Kidney (tissue), 14 donors: ENCODE results near the gene CLCN7. TPM values are rescaled to one million over a fixed set of nuclear protein-coding genes. Genes with fewer than 3 reads are reported as not detected.

Experiments used
- DNase-seq, 5 donors: peaks; one replicate each; pipeline ENCODE4 v3.0.0-alpha.2; 2013 to 2020
- FAIRE-seq: peaks from 2 replicates; lab custom pipeline; 2012; peaks lifted over from hg19 to GRCh38; lab: Jason Lieb, UNC
- H3K27ac ChIP-seq, 2 donors: one replicate each; pipeline ENCODE4 v1.7.0; 2013; ENCODE audit warnings: low read depth in 2 of 2, low read length in 2 of 2, inconsistent platforms in 1 of 2
- H3K27me3 ChIP-seq: one replicate; pipeline ENCODE4 v1.7.1; 2013; ENCODE audit warnings: low read length, inconsistent platforms; ENCODE audit not compliant: control insufficient read depth, insufficient read depth
- H3K36me3 ChIP-seq, 3 donors: one replicate each; pipeline versions ENCODE4 v1.7.0 to v1.7.1; 2013; ENCODE audit warnings: low read length in 3 of 3, control low read depth in 1 of 3, inconsistent platforms in 1 of 3; ENCODE audit not compliant: insufficient read depth in 3 of 3, control insufficient read depth in 2 of 3
- H3K4me1 ChIP-seq, 3 donors: one replicate each; pipeline versions ENCODE4 v1.7.0 to v1.7.1; 2013; ENCODE audit warnings: low read length in 3 of 3, inconsistent platforms in 1 of 3, low read depth in 1 of 3; ENCODE audit not compliant: control insufficient read depth in 2 of 3, insufficient read depth in 2 of 3
- H3K4me3 ChIP-seq, 3 donors: one replicate each; pipeline versions ENCODE4 v1.7.0 to v1.8.1; 2013; ENCODE audit warnings: low read length in 3 of 3, control low read depth in 1 of 3, inconsistent platforms in 1 of 3
- H3K9ac ChIP-seq, 3 donors: one replicate each; pipeline versions ENCODE4 v1.7.0 to v1.7.1; 2013; ENCODE audit warnings: low read length in 3 of 3, control low read depth in 1 of 3, inconsistent platforms in 1 of 3
- H3K9me3 ChIP-seq, 3 donors: one replicate each; pipeline versions ENCODE4 v1.7.0 to v1.7.1; 2013; ENCODE audit warnings: low read length in 3 of 3, control low read depth in 1 of 3, inconsistent platforms in 1 of 3; ENCODE audit not compliant: control insufficient read depth in 2 of 3, insufficient read depth in 1 of 3
- intact Hi-C: fragments of 100-400 bp; cut with DNase I; formaldehyde crosslinking; loops from one replicate; pipeline ENCODE4 v1.11.1; 2022
- polyA plus RNA-seq: library from polyadenylated mRNA; stranded (reverse); fragments of 350-450 nt; fragmentation: Illumina TruSeq; extraction: RNeasy Lipid Tissue Mini Kit (QIAGEN cat#74804); gene quantifications from one replicate; pipeline ENCODE4 v1.2.3, GENCODE V29; 2014; ENCODE audit warnings: low read depth, low replicate concordance; ENCODE audit not compliant: insufficient read depth
- total RNA-seq: library from RNA; stranded (reverse); fragmentation: NEBNext Ultra II Directional; extraction: Animal tissue kit (Norgen Biotek cat#: 25700); gene quantifications from one replicate; pipeline ENCODE4 v1.2.1, GENCODE V29; 2021
- TF ChIP-seq, protein P1 (sequence below): IDR thresholded peaks from 3 replicates; pipeline ENCODE4 v1.5.1; 2012; ENCODE audit warnings: mild to moderate bottlenecking, moderate library complexity, borderline replicate concordance; ENCODE audit not compliant: insufficient read depth; ENCODE audit errors: extremely low read depth
- donor health status: control.
- donor health status: control.
- donor health status: control.
- donor health status: control.
- donor health status: control.
- donor health status: DM: yes; HTN: yes; CAD: no.
- donor health status: Normal renal cell carcinoma (clear cell type).

CLCN7 gene
- total and polyA plus RNA-seq, 2 donors from 2014 or later = 38.9 to 92.5 TPM

DNA sequence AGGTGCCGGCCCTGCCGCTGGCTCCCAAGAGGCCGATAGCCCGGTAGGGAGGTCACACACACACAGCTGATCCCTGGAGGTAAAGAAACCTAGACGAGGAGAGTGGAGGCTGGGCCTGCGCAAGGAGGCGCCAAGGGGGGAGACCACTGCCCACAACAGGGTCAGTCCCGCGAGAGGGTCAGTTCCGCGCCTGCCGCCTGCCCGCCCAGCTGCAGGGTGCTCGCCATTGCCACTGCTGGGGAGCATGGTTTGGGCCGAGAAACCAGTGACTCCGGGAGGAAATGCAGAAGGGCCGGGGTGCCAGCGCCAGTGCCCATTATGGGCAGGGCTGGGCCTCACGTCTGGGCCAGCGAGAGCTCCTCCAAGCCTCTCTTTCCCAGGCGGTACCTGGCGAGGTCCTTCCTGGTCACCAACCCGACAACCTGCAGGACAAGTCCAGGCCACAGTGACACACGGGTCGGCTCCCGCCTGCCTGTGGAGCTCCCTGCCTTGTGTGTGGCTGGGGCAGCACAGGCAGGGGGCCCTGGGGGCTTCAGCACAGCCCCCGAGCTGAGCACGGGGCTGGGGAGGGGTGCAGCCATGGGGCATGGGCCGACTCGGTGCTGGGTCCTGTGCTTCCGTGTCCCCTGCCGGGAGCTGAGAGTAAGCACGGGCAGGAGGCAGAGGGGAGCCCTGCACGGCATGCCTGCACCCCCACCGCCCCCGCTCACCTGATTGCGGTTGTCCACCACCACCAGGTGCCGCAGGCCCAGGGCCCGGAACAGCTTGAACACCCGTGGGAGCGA, 28.3 kb downstream of the CLCN7 start:
- no peaks in the 10 kb centered on the region for H3K9me3 ChIP-seq
- no peaks in the 10 kb centered on the region for H3K4me1 ChIP-seq
- H3K4me3 ChIP-seq = no peak overlapping the region
- intact Hi-C loops = no loop called here
- FAIRE-seq (no peak), DNase-seq (no peak)
- no peaks in the 10 kb centered on the region for H3K27me3 ChIP-seq
- no peak overlapping the region for H3K9ac ChIP-seq
- TF ChIP-seq, protein P1, sequence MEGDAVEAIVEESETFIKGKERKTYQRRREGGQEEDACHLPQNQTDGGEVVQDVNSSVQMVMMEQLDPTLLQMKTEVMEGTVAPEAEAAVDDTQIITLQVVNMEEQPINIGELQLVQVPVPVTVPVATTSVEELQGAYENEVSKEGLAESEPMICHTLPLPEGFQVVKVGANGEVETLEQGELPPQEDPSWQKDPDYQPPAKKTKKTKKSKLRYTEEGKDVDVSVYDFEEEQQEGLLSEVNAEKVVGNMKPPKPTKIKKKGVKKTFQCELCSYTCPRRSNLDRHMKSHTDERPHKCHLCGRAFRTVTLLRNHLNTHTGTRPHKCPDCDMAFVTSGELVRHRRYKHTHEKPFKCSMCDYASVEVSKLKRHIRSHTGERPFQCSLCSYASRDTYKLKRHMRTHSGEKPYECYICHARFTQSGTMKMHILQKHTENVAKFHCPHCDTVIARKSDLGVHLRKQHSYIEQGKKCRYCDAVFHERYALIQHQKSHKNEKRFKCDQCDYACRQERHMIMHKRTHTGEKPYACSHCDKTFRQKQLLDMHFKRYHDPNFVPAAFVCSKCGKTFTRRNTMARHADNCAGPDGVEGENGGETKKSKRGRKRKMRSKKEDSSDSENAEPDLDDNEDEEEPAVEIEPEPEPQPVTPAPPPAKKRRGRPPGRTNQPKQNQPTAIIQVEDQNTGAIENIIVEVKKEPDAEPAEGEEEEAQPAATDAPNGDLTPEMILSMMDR = no peak
- H3K27ac ChIP-seq = no peak overlapping the region
- H3K36me3 ChIP-seq = peaks cover 0 to 5% (median 1%) of the 10 kb centered on the region in 3 donors

DNA sequence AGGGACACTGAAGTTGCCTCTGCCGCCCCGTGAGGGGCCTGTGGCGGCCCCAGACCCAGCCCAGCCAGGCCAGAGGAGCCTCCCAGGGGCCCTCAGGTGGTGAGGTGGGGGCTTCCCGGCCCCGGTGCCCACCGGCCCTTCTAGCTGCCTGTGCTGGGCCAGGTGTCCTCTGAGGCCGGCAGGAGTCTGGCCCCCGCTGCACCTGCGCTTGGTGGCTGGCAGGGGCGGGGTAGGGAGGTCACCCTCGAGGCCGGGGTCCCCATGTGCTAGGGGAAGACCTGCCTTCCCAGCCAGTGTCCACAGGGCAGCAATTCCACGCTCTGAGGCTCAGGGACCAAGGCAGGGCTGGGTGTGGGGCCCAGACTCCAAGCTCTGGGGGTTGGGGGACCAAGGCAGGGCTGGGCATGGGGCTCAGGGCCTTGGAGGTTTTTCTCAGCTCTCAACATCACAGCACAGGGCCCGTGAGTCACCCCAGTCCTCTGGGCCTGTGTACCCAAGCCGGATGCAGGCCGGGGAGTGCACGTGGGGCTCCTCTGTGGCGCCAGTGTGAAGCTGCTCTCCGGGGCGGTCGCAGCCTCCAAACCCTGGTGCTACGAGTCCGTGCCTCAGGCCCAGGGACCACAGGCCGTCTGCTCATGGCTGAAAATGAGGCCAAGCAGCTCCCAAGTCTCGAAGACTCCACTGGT, 29.2 kb downstream of the CLCN7 start:
- intact Hi-C loops = no loop called here
- H3K36me3 ChIP-seq = peaks cover 0 to 5% (median 0%) of the 10 kb centered on the region in 3 donors
- TF ChIP-seq, protein P1 = no peak
- no peaks in the 10 kb centered on the region for H3K4me1 ChIP-seq
- no peak overlapping the region for H3K9ac ChIP-seq
- H3K9me3 ChIP-seq = no peaks in the 10 kb centered on the region
- DNase-seq (no peak), FAIRE-seq (no peak)
- H3K27ac ChIP-seq = no peak overlapping the region
- H3K27me3 ChIP-seq = no peaks in the 10 kb centered on the region
- no peak overlapping the region for H3K4me3 ChIP-seq

DNA sequence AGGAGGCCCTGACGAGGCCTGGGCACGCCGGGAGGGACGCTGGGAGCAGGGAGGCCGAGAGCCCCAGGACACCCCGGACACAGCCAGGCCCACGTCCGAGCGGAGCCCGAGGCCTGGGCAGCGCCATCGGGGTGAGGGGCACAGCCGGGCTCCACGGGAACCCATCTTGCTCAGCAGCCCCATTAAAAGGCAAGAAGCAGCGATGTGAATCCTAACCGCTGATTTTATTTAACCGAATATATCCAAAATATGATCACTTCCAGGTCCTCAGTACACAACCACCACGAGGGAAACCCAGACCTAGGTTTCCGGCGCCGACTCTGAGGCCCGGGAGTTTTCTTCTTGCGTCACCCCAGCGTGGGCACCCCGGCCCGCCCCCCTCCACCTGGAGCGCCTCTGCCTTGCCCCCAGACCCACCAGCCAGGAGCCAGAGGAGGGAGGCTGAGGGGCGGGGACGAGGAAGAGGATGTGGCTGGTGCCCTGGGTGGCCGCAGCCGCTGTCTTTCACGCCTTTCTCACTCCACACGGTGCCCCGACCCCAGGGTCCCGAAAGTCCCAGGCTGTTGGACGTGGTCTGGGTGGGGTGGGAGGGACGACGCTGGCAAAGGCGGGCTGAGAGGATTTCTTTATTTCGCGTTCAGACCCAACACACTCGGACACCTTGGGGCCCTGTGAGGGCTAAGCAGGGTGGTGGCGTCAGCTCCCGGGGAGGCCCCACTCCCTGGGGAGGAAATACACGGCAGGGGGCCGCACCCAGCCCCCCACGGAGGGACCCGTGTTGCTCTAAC, 29.9 kb downstream of the CLCN7 start:
- intact Hi-C loops = no loop called here
- no peaks in the 10 kb centered on the region for H3K4me1 ChIP-seq
- no peak overlapping the region for H3K4me3 ChIP-seq
- H3K27ac ChIP-seq = no peak overlapping the region
- TF ChIP-seq, protein P1 = no peak
- no peaks in the 10 kb centered on the region for H3K27me3 ChIP-seq
- DNase-seq (no peak), FAIRE-seq (no peak)
- H3K9me3 ChIP-seq = no peaks in the 10 kb centered on the region
- H3K36me3 ChIP-seq = peaks cover 0 to 5% (median 0%) of the 10 kb centered on the region in 3 donors
- H3K9ac ChIP-seq = no peak overlapping the region
